Hepatocyte (in vitro differentiated cells): Measurements from ENCODE around the gene DHODH. TPM values are rescaled to one million over a fixed set of nuclear protein-coding genes. Genes with fewer than 3 reads are reported as not detected.

Experiments
- DNase-seq: peaks from one replicate; pipeline ENCODE4 v3.0.0-alpha.2; 2016; ENCODE audit warnings: low spot score
- H2AFZ ChIP-seq: fragments of 200-600 bp; sonication (generic); 2 replicates; pipeline ENCODE4 v1.6.0; 2016; ENCODE audit warnings: antibody characterized with exemption, mild to moderate bottlenecking
- H3K27ac ChIP-seq: fragments of 200-600 bp; sonication (generic); 2 replicates; pipeline ENCODE4 v1.5.1; 2016; ENCODE audit warnings: mild to moderate bottlenecking
- H3K27me3 ChIP-seq: fragments of 200-600 bp; sonication (generic); 2 replicates; pipeline ENCODE4 v1.6.1; 2016
- H3K36me3 ChIP-seq: fragments of 200-600 bp; sonication (generic); replicated peaks from 2 replicates; pipeline ENCODE4 v1.5.1; 2016; ENCODE audit warnings: low read depth; ENCODE audit not compliant: insufficient read depth
- H3K4me1 ChIP-seq: fragments of 200-600 bp; sonication (generic); 2 replicates; pipeline ENCODE4 v1.5.1; 2016; ENCODE audit warnings: mild to moderate bottlenecking, moderate library complexity; ENCODE audit not compliant: insufficient read depth
- H3K4me2 ChIP-seq: fragments of 200-600 bp; sonication (generic); 2 replicates; pipeline ENCODE4 v1.6.0; 2016
- H3K4me3 ChIP-seq: fragments of 200-600 bp; sonication (generic); 2 replicates; pipeline ENCODE4 v1.5.1; 2016; ENCODE audit warnings: mild to moderate bottlenecking
- H3K79me2 ChIP-seq: fragments of 200-600 bp; sonication (generic); 2 replicates; pipeline ENCODE4 v1.6.0; 2017; ENCODE audit warnings: mild to moderate bottlenecking
- H3K9me2 ChIP-seq: fragments of 200-600 bp; sonication (generic); replicated peaks from 2 replicates; pipeline ENCODE4 v1.6.0; 2017; ENCODE audit warnings: mild to moderate bottlenecking; ENCODE audit not compliant: insufficient read depth
- H3K9me3 ChIP-seq: fragments of 200-600 bp; sonication (generic); 2 replicates; pipeline ENCODE4 v1.5.1; 2016; ENCODE audit warnings: low read depth, mild to moderate bottlenecking
- H4K20me1 ChIP-seq: fragments of 200-600 bp; sonication (generic); 2 replicates; pipeline ENCODE4 v1.6.0; 2016; ENCODE audit warnings: mild to moderate bottlenecking; ENCODE audit not compliant: insufficient read depth, poor library complexity, severe bottlenecking
- EZH2 ChIP-seq: fragments of 200-600 bp; sonication (generic); IDR thresholded peaks from 2 replicates; pipeline ENCODE4 v1.6.1; 2016; ENCODE audit warnings: antibody characterized with exemption, mild to moderate bottlenecking, borderline replicate concordance
- EZH2phosphoT487 ChIP-seq: fragments of 200-600 bp; sonication (generic); IDR thresholded peaks from one replicate; pipeline ENCODE4 v1.6.1; 2018; ENCODE audit warnings: antibody characterized with exemption, mild to moderate bottlenecking, low read depth, moderate library complexity; ENCODE audit not compliant: unreplicated experiment, severe bottlenecking
- WGBS: methylation state at CpG from one replicate; pipeline ENCODE4 v1.1.6; 2016; ENCODE audit warnings: low lambda C conversion rate; ENCODE audit errors: missing lambda C conversion rate; 5-methylcytosine and 5-hydroxymethylcytosine counted together
- polyA plus RNA-seq: library from polyadenylated mRNA; unstranded; fragments of >200 nt; fragmentation: Nextera tagmentation; extraction: Ambion mirVana; gene quantifications from 2 replicates; pipeline ENCODE4 v1.2.1, GENCODE V29; 2016
- total RNA-seq: library from RNA; depleted of rRNA; stranded (reverse); fragments of >200 nt; gene quantifications from 2 replicates; pipeline ENCODE4 v1.2.3, GENCODE V29; 2014
- TF ChIP-seq, protein P1 (sequence below): fragments of 200-600 bp; sonication (generic); IDR thresholded peaks from 2 replicates; pipeline ENCODE4 v1.5.1; 2016; ENCODE audit warnings: antibody characterized with exemption, mild to moderate bottlenecking; ENCODE audit not compliant: poor library complexity

The DHODH gene
- total and polyA plus RNA-seq, 2 experiments from 2014 or later, result 5.6 to 6.6 TPM

DNA sequence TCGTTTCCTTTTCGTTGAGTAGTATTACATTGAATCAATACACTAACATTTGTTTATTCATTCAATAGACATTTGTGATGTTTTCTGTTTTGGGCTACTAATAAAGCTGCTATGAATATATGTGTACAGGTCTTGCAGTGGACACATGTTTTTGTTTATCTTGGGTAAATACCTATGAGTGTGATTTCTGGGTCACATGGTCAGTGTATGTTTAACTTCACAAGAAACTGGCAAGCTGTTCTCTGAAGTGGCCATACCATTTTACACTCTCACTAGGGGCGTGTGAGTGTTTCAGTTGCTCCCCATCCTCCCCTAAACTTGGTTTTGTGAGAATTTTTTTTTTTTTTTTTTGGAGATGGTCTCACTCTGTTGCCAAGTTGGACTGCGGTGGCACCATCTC lies 43.3 kb upstream of the DHODH start:
- WGBS, result 83% methylated on average over 4 of the region's 4 CpGs
- H3K4me2 ChIP-seq, result no peak overlapping the region
- no peaks in the 10 kb centered on the region for H4K20me1 ChIP-seq
- DNase-seq, result no peak
- H2AFZ ChIP-seq, result no peak overlapping the region
- no peaks in the 10 kb centered on the region for H3K9me2 ChIP-seq
- H3K79me2 ChIP-seq, result no peaks in the 10 kb centered on the region
- no peaks in the 10 kb centered on the region for H3K36me3 ChIP-seq
- no peaks in the 10 kb centered on the region for H3K27me3 ChIP-seq
- TF ChIP-seq EZH2 (no peak), EZH2phosphoT487 (no peak)
- TF ChIP-seq, protein P1, sequence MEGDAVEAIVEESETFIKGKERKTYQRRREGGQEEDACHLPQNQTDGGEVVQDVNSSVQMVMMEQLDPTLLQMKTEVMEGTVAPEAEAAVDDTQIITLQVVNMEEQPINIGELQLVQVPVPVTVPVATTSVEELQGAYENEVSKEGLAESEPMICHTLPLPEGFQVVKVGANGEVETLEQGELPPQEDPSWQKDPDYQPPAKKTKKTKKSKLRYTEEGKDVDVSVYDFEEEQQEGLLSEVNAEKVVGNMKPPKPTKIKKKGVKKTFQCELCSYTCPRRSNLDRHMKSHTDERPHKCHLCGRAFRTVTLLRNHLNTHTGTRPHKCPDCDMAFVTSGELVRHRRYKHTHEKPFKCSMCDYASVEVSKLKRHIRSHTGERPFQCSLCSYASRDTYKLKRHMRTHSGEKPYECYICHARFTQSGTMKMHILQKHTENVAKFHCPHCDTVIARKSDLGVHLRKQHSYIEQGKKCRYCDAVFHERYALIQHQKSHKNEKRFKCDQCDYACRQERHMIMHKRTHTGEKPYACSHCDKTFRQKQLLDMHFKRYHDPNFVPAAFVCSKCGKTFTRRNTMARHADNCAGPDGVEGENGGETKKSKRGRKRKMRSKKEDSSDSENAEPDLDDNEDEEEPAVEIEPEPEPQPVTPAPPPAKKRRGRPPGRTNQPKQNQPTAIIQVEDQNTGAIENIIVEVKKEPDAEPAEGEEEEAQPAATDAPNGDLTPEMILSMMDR, result no peak
- no peak overlapping the region for H3K4me3 ChIP-seq
- H3K27ac ChIP-seq, result no peak overlapping the region
- no peaks in the 10 kb centered on the region for H3K9me3 ChIP-seq
- no peaks in the 10 kb centered on the region for H3K4me1 ChIP-seq

- H3K4me3 ChIP-seq, result no peak overlapping the region
- H3K79me2 ChIP-seq, result no peaks in the 10 kb centered on the region
- H3K36me3 ChIP-seq, result no peaks in the 10 kb centered on the region
- H3K27me3 ChIP-seq, result no peaks in the 10 kb centered on the region
- H3K4me2 ChIP-seq, result no peak overlapping the region
- no peaks in the 10 kb centered on the region for H3K9me2 ChIP-seq
- no peak for TF ChIP-seq EZH2
- TF ChIP-seq, protein P1, result no peak
- TF ChIP-seq EZH2phosphoT487, result no peak
- no peaks in the 10 kb centered on the region for H3K9me3 ChIP-seq
- H4K20me1 ChIP-seq, result no peaks in the 10 kb centered on the region
- 74% methylated on average over 4 of the region's 4 CpGs for WGBS
- H3K4me1 ChIP-seq, result no peaks in the 10 kb centered on the region
- H3K27ac ChIP-seq, result no peak overlapping the region
- H2AFZ ChIP-seq, result no peak overlapping the region
- no peak for DNase-seq
Measured at GRCh38 chr16:71966932-71967331, 41.6 kb upstream of the DHODH start.

DNA sequence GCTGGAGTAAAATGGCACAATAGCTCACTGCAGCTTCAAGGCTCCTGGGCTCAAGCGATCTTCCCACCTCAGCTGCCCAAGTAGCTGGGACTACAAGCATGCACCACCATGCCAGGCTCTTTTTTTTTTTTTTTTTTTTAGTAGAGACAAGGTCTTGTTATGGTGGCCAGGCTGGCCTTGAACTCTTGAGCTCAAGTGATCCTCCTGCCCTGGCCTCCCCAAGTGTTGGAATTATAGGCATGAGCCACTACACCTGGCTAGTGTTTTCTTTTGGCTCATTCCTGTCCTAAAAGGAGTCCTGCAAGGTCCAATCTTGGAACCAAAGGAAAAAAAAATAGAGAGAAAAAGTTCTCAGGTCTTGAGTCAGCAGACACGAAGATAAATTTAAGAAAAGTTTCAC lies 39.2 kb upstream of the DHODH start:
- Histone ChIP-seq H3K4me3 (no peak overlapping the region), H3K4me2 (no peak overlapping the region), H3K79me2 (no peaks in the 10 kb centered on the region), H3K27ac (no peak overlapping the region), H2AFZ (no peak overlapping the region), H3K9me3 (no peaks in the 10 kb centered on the region), H3K36me3 (no peaks in the 10 kb centered on the region), H3K27me3 (no peaks in the 10 kb centered on the region), H4K20me1 (no peaks in the 10 kb centered on the region), H3K4me1 (peaks cover 3% of the 10 kb centered on the region), H3K9me2 (no peaks in the 10 kb centered on the region)
- DNase-seq, result no peak
- TF ChIP-seq EZH2 (no peak), EZH2phosphoT487 (no peak)
- TF ChIP-seq, protein P1, result no peak
- 95% methylated on average over 2 of the region's 2 CpGs for WGBS

DNA sequence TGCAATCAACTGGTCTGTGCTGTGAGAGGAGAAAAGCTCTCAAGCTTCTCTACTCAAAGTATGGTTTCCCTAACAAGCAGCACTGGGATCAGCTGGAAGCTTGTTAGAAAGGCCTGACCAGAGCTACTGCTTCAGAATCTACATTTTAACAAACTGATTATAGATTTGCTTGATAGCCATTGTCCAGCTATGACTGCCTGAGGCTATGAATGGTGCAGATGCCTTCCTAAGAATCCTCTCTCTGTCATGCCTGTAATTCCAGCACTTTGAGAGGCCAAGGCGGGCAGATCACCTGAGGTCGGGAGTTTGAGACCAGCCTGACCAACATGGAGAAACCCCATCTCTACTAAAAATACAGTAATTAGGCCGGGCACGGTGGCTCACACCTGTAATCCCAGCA lies 37.0 kb upstream of the DHODH start:
- H3K27ac ChIP-seq, result no peak overlapping the region
- H3K27me3 ChIP-seq, result no peaks in the 10 kb centered on the region
- no peak for DNase-seq
- 91% methylated on average over 4 of the region's 4 CpGs for WGBS
- H3K79me2 ChIP-seq, result no peaks in the 10 kb centered on the region
- no peak overlapping the region for H2AFZ ChIP-seq
- no peaks in the 10 kb centered on the region for H3K9me3 ChIP-seq
- peaks cover 3% of the 10 kb centered on the region for H3K4me1 ChIP-seq
- H3K4me3 ChIP-seq, result no peak overlapping the region
- no peak for TF ChIP-seq EZH2phosphoT487
- TF ChIP-seq, protein P1, result no peak
- H3K4me2 ChIP-seq, result no peak overlapping the region
- H4K20me1 ChIP-seq, result no peaks in the 10 kb centered on the region
- H3K9me2 ChIP-seq, result no peaks in the 10 kb centered on the region
- no peaks in the 10 kb centered on the region for H3K36me3 ChIP-seq
